Caco-2 (cell line): ENCODE measurements around the gene ANP32B. TPM values are rescaled to one million over a fixed set of nuclear protein-coding genes. Genes with fewer than 3 reads are reported as not detected.
"Not testable (repeated sequence)": the region's sequence is repeated elsewhere in the genome, so short reads cannot be mapped to it uniquely, and the experiment has no call there.

Source experiments
- BruUV-seq: library from RNA; stranded (reverse); fragments of 400-500 nt; replicated peaks from 2 replicates; lab custom pipeline; 2021; lab: Mats Ljungman, UMichigan
- CTCF ChIA-PET: fragments of 300-600 bp; sonication (Branson Sonifier 250); formaldehyde crosslinking; loops from one replicate; lab custom pipeline; 2022; ENCODE audit warnings: antibody characterized with exemption; lab: Charles Lee
- POLR2A ChIA-PET: fragments of 300-600 bp; sonication (Branson Sonifier 250); formaldehyde crosslinking; loops from one replicate; lab custom pipeline; 2022; ENCODE audit warnings: antibody characterized with exemption; lab: Charles Lee
- DNase-seq, 2 experiments: peaks; one replicate each; pipeline versions ENCODE4 v3.0.0 to v3.0.0-alpha.2; 2020 to 2022
- H3K27me3 ChIP-seq: replicated peaks from 2 replicates; pipeline ENCODE4 v1.6.0; 2011; ENCODE audit warnings: low read length; ENCODE audit not compliant: control insufficient read depth, insufficient read depth
- H3K36me3 ChIP-seq: 2 replicates; pipeline ENCODE4 v1.5.1; 2011; ENCODE audit warnings: low read length; ENCODE audit not compliant: control insufficient read depth, insufficient read depth
- H3K4me1 ChIP-seq: fragments of 250-450 bp; sonication (Bioruptor Pico); 2 replicates; pipeline ENCODE4 v1.5.1; 2020; ENCODE audit warnings: mild to moderate bottlenecking
- H3K4me3 ChIP-seq: 2 replicates; pipeline ENCODE4 v1.5.1; 2011; ENCODE audit warnings: low read depth, mild to moderate bottlenecking, control low read depth, low read length
- H3K9me3 ChIP-seq: fragments of 250-450 bp; sonication (Bioruptor Pico); 2 replicates; pipeline ENCODE4 v1.5.1; 2020; ENCODE audit warnings: mild to moderate bottlenecking, moderate library complexity
- H3K27ac Mint-ChIP-seq: one replicate; pipeline ENCODE4 v1.8.0; 2022; ENCODE audit warnings: mixed read lengths; ENCODE audit not compliant: unreplicated experiment
- H3K27me3 Mint-ChIP-seq: one replicate; pipeline ENCODE4 v1.8.0; 2022; ENCODE audit warnings: mixed read lengths; ENCODE audit not compliant: insufficient read depth, unreplicated experiment
- H3K36me3 Mint-ChIP-seq: one replicate; pipeline ENCODE4 v1.8.0; 2022; ENCODE audit warnings: mild to moderate bottlenecking, mixed read lengths; ENCODE audit not compliant: insufficient read depth, unreplicated experiment
- H3K4me1 Mint-ChIP-seq: one replicate; pipeline ENCODE4 v1.8.0; 2022; ENCODE audit warnings: low read depth, mixed read lengths; ENCODE audit not compliant: unreplicated experiment
- H3K4me3 Mint-ChIP-seq: one replicate; pipeline ENCODE4 v1.8.0; 2022; ENCODE audit warnings: mild to moderate bottlenecking, moderate library complexity, mixed read lengths; ENCODE audit not compliant: unreplicated experiment
- H3K9me3 Mint-ChIP-seq: one replicate; pipeline ENCODE4 v1.8.0; 2022; ENCODE audit warnings: mixed read lengths; ENCODE audit not compliant: unreplicated experiment
- intact Hi-C: fragments of 100-400 bp; cut with micrococcal nuclease; formaldehyde crosslinking; loops from one replicate; pipeline ENCODE4 v1.10.0; 2022; ENCODE audit not compliant: unreplicated experiment
- total RNA-seq: library from RNA; stranded (reverse); gene quantifications from 2 replicates; pipeline ENCODE4 v1.2.3, GENCODE V29; 2022
- TF ChIP-seq, protein P1 (sequence below), 2 experiments: fragments of 200-600 bp in 1 of 2; IDR thresholded peaks; 1 replicate in 1 of 2; 2 replicates in 1 of 2; pipeline versions ENCODE4 v1.5.1 to v1.8.0; 2011 to 2022; ENCODE audit warnings: antibody characterized with exemption in 1 of 2, control low read depth in 1 of 2, inconsistent platforms in 1 of 2, low read depth in 1 of 2, low read length in 1 of 2, mild to moderate bottlenecking in 1 of 2, moderate library complexity in 1 of 2; ENCODE audit not compliant: insufficient read depth in 1 of 2, severe bottlenecking in 1 of 2, unreplicated experiment in 1 of 2

Gene ANP32B
- total RNA-seq, 1 experiment from 2014 or later: 317 TPM

DNA sequence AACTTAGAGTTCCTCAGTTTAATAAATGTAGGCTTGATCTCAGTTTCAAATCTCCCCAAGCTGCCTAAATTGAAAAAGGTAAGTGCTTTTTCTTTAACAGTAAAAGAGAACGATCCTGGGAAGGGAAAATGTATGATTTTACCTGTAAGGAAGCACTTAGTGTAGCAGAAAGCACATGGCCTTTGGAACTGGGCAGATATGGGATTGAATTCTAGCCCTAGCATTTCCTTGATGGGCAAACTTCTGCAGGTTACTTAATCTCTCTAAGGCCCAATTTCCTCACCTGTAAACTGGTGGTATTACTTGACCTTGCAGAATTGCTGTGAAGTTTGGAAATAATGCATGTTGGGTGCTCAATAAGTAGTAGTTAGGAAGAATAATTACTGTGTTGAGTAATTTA lies 11.6 kb downstream of the ANP32B start:
- TF ChIP-seq, protein P1, sequence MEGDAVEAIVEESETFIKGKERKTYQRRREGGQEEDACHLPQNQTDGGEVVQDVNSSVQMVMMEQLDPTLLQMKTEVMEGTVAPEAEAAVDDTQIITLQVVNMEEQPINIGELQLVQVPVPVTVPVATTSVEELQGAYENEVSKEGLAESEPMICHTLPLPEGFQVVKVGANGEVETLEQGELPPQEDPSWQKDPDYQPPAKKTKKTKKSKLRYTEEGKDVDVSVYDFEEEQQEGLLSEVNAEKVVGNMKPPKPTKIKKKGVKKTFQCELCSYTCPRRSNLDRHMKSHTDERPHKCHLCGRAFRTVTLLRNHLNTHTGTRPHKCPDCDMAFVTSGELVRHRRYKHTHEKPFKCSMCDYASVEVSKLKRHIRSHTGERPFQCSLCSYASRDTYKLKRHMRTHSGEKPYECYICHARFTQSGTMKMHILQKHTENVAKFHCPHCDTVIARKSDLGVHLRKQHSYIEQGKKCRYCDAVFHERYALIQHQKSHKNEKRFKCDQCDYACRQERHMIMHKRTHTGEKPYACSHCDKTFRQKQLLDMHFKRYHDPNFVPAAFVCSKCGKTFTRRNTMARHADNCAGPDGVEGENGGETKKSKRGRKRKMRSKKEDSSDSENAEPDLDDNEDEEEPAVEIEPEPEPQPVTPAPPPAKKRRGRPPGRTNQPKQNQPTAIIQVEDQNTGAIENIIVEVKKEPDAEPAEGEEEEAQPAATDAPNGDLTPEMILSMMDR (IDR thresholded peaks at IDR 0.05; ENCODE audit: insufficient read depth in 1 of 2, low read depth in 1 of 2, low read length in 1 of 2, severe bottlenecking in 1 of 2, unreplicated experiment in 1 of 2): no peak
- CTCF ChIA-PET: no interaction called here
- Mint-ChIP-seq H3K27me3 (no peaks in the 10 kb centered on the region), H3K9me3 (no peaks in the 10 kb centered on the region), H3K27ac (no peak overlapping the region), H3K4me1 (peaks cover 26% of the 10 kb centered on the region), H3K36me3 (peaks cover 91% of the 10 kb centered on the region), H3K4me3 (no peak overlapping the region)
- BruUV-seq: no TSS peak
- H3K36me3 ChIP-seq: peaks cover 1% of the 10 kb centered on the region
- H3K27me3 ChIP-seq: no peaks in the 10 kb centered on the region
- H3K4me1 ChIP-seq: peaks cover 23% of the 10 kb centered on the region
- H3K9me3 ChIP-seq: no peaks in the 10 kb centered on the region
- intact Hi-C loops: no loop called here
- POLR2A ChIA-PET: interaction anchor here (0.7 kb wide), 1 partner anchor 12 kb away, joined by 3 read pairs; no protein-coding TSS in a partner anchor
- no peak for DNase-seq
- no peak overlapping the region for H3K4me3 ChIP-seq

DNA sequence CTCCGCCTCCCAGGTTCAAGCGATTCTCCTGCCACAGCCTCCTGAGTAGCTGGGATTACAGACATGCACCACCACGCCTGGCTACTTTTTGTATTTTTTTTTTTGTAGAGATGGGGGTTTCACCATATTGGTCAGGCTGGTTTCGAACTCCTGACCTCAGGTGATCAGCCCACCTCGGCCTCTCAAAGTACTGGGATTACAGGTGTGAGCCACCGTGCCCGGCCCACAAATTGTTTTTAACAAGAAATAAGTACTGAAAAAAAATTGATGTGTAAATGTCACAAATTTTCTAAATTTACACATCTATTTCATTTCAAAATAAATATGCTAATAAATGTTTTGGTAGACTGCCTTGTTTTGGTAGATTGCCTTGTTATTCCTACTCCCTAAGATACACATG lies 13.5 kb downstream of the ANP32B start:
- CTCF ChIA-PET, H3K4me3 ChIP-seq, H3K27me3 ChIP-seq, DNase-seq, H3K4me3 Mint-ChIP-seq, intact Hi-C loops, H3K36me3 ChIP-seq, H3K27ac Mint-ChIP-seq, H3K9me3 Mint-ChIP-seq, BruUV-seq, H3K27me3 Mint-ChIP-seq, H3K9me3 ChIP-seq, POLR2A ChIA-PET: not testable (repeated sequence)
- Mint-ChIP-seq H3K4me1 (peaks cover 16% of the 10 kb centered on the region), H3K36me3 (peaks cover 96% of the 10 kb centered on the region)
- peaks cover 11% of the 10 kb centered on the region for H3K4me1 ChIP-seq

- CTCF ChIA-PET: interaction anchor here (0.5 kb wide), 1 partner anchor 28 kb away, joined by 4 read pairs; no protein-coding TSS in a partner anchor
- BruUV-seq: no TSS peak
- H3K36me3 Mint-ChIP-seq: peaks cover 96% of the 10 kb centered on the region
These were observed 14.5 kb downstream of the ANP32B start for GRCh38 chr9:97997330-97998276.

More at GRCh38 chr9:97997330-97998276, 14.5 kb downstream of the ANP32B start:
- H3K4me1 ChIP-seq: peaks cover 2% of the 10 kb centered on the region; the same call in 1 of the 2 replicates
- POLR2A ChIA-PET: interaction anchor here (0.6 to 0.8 kb wide), 2 partner anchors 12 to 15 kb away, joined by 3 read pairs; partner anchors contain the start of gene ANP32B
- TF ChIP-seq, protein P1 (IDR thresholded peaks at IDR 0.05; ENCODE audit: insufficient read depth in 1 of 2, low read depth in 1 of 2, low read length in 1 of 2, severe bottlenecking in 1 of 2, unreplicated experiment in 1 of 2): no peak
- no peak overlapping the region for H3K4me3 ChIP-seq
- DNase-seq: no peak
- H3K9me3 ChIP-seq: no peaks in the 10 kb centered on the region
- Mint-ChIP-seq H3K27ac (no peak overlapping the region), H3K9me3 (no peaks in the 10 kb centered on the region), H3K4me1 (peaks cover 7% of the 10 kb centered on the region), H3K4me3 (no peak overlapping the region), H3K27me3 (no peaks in the 10 kb centered on the region)
- intact Hi-C loops: no loop called here
- peaks cover 1% of the 10 kb centered on the region for H3K36me3 ChIP-seq
- H3K27me3 ChIP-seq: no peaks in the 10 kb centered on the region
